IPS-18c (cell line): ENCODE results near the gene RAB25.

Experiments used
- H3K4me3 ChIP-seq: 2 replicates; pipeline ENCODE4 v1.7.0; 2013; ENCODE audit warnings: low read depth, mild to moderate bottlenecking, low read length, moderate library complexity; ENCODE audit not compliant: insufficient read depth
- H3K9me3 ChIP-seq: one replicate; pipeline ENCODE4 v1.6.1; 2013; ENCODE audit warnings: mild to moderate bottlenecking, low read length, moderate library complexity; ENCODE audit not compliant: control insufficient read depth, insufficient read depth

Gene RAB25

GRCh38 chr1:156073110-156073687 lies 12.2 kb downstream of the RAB25 start:
- H3K4me3 ChIP-seq, result peak overlapping the region; percentile 32; the same call in 1 of the 2 replicates

GRCh38 chr1:156073740-156074139 lies 12.8 kb downstream of the RAB25 start:
- no peak overlapping the region for H3K4me3 ChIP-seq
- H3K9me3 ChIP-seq, result no peaks in the 10 kb centered on the region

More at GRCh38 chr1:156073110-156073687, 12.2 kb downstream of the RAB25 start:
- no peaks in the 10 kb centered on the region for H3K9me3 ChIP-seq

- no peaks in the 10 kb centered on the region for H3K9me3 ChIP-seq
- no peak overlapping the region for H3K4me3 ChIP-seq
Measured at GRCh38 chr1:156074661-156075060, 13.7 kb downstream of the RAB25 start.

GRCh38 chr1:156075162-156075561 lies 14.2 kb downstream of the RAB25 start:
- H3K9me3 ChIP-seq, result no peaks in the 10 kb centered on the region
- no peak overlapping the region for H3K4me3 ChIP-seq

DNA sequence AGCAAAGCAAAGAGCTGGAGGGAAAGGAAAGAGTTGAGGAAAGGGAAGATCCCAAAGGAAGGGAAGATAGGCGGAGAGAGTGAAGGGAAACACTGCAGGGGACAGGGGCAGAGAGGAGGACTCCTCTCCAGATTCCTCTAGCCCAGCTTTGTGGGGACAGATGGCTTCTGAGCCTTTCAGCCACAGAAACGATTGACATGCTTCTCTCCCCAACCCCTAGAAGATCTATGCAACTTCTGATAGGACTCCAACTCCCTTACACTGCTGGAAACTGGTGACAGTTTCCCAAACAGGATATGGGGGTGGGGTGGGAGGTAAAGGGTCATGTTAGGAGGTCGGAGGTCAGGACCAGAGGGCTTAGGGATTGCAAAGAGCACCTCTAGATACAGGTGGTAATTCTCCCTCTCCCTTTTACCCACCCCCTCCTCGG lies 14.8 kb downstream of the RAB25 start:
- no peaks in the 10 kb centered on the region for H3K9me3 ChIP-seq
- no peak overlapping the region for H3K4me3 ChIP-seq

GRCh38 chr1:156076609-156077429 lies 15.9 kb downstream of the RAB25 start:
- Histone ChIP-seq H3K4me3 (peak overlapping the region; percentile 32; the same call in 1 of the 2 replicates), H3K9me3 (no peaks in the 10 kb centered on the region)

DNA sequence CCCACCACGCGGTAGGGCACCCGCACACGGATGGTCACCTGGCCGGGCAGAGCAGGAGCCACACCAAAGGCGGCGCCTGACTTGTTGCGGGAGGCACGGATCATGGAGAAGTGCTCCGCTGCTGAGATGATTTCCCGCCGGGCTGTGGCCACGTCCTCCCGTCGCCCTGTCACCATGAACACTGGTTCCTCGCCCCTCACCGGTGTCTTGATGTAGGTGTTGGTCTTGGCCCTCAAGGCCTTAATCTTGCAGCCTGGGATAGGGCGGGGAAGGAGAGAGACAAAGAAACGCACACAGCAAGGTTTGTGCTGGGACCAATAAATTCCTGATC lies 16.4 kb downstream of the RAB25 start:
- peak overlapping the region; percentile 32; the same call in 1 of the 2 replicates for H3K4me3 ChIP-seq

GRCh38 chr1:156078728-156079127 lies 17.8 kb downstream of the RAB25 start:
- Histone ChIP-seq H3K4me3 (peak overlapping the region; percentile 34; the same call in 1 of the 2 replicates), H3K9me3 (peaks cover 4% of the 10 kb centered on the region)

More for the DNA sequence above, 16.4 kb downstream of the RAB25 start:
- no peaks in the 10 kb centered on the region for H3K9me3 ChIP-seq

GRCh38 chr1:156079762-156080161 lies 18.8 kb downstream of the RAB25 start:
- Histone ChIP-seq H3K4me3 (peak overlapping the region; percentile 79), H3K9me3 (peaks cover 4% of the 10 kb centered on the region)

DNA sequence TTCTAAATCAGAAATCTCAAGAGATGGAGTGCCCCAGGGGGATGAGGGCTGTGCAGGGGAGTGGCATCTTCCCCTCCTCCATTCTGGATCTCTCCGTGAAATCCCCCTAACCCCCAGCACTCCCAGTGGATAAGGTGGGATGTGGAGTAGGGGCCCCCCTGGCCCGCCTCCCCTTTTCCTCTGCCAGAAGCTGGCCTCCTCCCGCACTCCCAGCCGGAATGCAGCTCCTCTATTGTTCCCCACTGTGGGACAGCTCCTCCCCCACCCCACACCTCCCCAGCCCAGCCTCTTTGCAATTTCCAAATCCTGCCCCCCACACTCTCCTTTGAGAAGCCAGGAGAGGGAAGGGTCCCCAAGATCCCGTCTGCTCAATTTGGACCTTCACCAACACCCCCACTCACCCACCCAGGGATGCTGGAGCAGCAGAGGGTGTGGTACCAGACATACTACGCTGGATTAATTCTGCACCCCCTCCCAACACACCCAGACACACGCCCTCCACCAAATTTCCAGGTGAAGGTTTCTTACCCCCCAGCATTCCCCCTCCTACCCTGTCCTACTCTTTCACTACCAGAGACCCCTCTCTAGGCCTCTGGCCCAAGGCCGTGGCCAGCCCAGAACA lies 19.4 kb downstream of the RAB25 start:
- Histone ChIP-seq H3K4me3 (peak overlapping the region; percentile 79), H3K9me3 (peaks cover 4% of the 10 kb centered on the region)

DNA sequence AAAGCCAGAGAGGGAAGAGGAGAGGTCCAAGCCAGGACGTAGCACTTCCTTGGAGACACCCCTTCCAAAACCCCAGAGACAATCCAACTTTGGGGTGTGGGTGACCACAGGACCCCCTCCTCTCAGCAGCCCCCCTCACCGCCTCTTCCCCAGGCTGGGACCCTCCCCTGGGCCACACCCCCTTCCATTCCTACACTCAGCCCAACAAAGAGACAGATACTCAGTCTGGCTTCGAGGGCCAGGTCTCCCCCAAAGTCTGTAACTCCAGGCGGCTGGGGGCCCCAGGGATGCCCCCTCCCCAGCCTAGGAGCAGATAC lies 19.9 kb downstream of the RAB25 start:
- Histone ChIP-seq H3K4me3 (peak overlapping the region; percentile 79), H3K9me3 (peaks cover 4% of the 10 kb centered on the region)

DNA sequence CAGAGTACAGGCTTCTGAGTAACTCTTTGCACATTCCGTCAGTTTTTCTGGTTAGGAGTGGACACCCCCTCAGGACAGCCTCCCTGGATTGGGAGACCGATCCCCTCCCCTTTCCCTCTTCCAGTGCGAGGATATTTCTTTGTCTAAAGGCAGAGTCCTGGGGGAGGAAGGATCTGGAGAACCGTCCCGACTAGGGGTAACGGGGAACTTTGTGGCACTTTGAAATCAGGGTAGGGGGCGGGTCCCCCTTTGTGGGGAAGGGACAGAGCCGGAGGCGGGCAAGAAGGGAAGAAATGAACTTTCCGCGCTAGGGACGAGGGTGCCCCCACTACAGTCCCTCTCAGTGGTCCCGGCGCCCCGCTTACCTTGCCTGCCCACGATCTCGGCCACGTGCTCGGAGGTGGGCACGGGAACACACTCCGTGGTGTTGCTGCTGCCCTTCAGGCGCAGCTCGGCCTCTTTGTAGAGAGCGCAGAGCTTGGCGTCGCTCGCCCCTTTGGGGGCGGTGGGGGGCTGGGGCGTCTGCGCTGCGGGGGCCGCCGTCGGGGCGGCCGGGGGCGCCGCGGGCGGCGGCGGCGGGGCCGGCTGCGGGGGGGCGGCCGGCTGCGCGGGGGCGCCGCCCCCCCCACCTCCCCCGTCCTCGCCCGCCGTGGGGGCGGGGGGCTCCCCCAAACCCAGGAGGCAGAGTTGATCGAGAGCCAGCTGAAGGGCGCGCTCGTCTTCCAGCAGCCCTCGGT lies 20.4 kb downstream of the RAB25 start:
- Histone ChIP-seq H3K9me3 (peaks cover 4% of the 10 kb centered on the region), H3K4me3 (peak overlapping the region; percentile 79)

DNA sequence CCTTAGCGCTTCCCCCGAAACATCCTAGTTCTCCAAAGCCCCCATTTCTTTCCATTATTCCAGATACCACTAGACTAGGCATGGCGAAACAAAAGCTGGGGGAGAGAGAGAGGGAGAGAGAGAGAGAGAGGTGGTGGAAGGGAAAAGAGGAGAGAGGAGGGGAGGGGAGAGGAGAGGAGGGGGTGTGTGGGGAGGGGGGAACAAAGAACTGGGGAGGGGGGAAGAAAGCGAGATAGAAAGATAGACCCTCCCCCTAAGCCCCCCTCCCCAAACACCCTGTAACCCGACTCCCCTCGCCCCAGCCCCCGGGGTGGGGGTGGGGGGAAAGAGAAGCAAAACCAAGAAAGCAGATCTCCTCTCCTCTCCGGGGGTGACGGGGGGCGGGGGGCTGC lies 21.0 kb downstream of the RAB25 start:
- peaks cover 4% of the 10 kb centered on the region for H3K9me3 ChIP-seq
- H3K4me3 ChIP-seq, result peak overlapping the region; percentile 89

DNA sequence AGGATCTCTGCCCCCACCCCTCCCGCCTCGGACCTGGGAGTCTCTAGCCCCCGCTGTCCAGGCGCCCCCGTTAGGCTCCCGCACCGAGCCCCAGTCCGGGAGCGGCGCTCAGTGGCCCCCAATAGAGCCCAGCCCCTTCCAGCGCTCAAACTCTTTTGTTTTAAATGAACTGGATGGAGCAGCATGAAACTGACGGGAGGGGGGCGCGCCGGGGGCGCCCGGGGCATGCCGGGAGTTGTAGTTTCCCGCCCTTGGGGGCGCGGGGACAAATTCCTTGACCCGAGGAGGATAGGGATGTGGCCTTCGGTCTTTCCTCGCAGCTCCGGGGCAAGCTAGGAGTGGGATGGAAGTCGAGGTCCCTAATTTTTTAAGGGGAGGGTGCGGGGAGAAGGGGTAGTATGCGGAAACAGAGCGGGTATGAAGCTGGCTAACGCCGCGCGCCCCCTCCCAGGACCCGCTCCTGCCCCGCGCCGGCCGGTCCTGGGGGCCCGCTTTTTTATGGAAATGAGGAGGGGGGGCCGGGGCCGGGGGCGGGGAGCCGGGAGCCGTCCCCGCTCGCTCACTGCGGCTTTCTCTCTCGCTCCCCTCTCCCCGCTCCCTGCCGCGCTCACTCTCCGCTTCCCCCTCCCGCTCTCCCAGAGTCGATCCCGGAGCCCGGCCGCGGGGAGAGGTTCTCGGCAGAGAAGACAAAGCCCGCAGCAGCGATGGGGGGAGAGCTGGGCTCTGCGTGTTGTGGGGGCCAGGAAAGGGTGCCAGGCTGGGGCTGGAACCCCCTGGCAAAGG lies 21.5 kb downstream of the RAB25 start, which contains the start of gene MEX3A:
Gene MEX3A (minus strand): TSS at position 157 of the 783 bp plus-strand sequence. CDS start 467 bp downstream, outside the sequence.
- H3K4me3 ChIP-seq, result peak within 1 kb of the TSS; percentile 89

DNA sequence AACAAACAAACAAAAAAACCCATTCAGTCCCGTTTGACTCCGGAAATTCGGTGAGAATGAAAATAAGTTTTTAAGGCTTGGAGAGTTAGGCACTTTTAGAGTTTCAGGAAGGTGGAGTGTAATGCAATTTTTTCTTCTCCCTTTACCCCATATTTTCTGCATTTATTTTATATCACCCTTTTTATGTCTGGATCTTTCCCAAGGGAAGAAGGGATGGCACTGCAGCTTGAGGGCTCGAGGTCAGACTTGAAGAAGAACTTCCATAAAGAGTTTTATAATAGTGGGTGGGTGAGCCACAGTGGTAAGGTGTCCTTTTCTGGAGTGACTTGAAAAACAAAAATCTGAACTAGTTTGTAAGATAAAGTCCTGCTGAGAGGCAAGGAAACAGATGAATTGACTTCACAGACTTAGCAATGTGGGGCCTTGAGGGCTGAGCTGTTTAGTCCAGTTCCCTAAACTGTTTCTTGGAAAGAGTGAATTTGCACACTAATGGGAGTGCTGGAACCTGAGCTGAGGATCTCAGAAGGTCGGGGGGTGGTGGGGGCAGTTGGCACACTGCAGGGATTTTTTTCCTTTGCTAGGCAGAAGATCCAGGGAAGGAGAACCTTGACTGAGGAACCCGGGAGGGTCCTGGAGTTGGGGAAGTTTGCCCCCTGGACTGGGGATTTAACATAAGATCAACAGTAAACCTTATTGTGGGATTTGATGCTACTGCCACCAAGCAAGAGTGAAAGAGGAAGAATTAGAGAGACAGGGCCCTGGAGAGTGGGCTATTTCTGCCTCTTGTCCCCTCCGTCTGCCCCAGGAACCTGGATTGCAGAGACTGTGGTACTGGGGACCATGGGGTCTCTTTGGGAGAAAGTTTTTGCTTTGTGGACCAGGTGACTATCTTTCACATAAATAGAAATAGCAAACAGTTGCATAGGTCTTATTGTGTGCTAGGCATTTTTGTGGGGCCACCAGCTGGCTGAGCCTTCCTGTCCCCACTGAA lies 23.1 kb downstream of the RAB25 start:
- Histone ChIP-seq H3K4me3 (peak overlapping the region; percentile 89), H3K9me3 (peaks cover 4% of the 10 kb centered on the region)

More for the DNA sequence above, 21.5 kb downstream of the RAB25 start, which contains the start of gene MEX3A:
- peaks cover 4% of the 10 kb centered on the region for H3K9me3 ChIP-seq

DNA sequence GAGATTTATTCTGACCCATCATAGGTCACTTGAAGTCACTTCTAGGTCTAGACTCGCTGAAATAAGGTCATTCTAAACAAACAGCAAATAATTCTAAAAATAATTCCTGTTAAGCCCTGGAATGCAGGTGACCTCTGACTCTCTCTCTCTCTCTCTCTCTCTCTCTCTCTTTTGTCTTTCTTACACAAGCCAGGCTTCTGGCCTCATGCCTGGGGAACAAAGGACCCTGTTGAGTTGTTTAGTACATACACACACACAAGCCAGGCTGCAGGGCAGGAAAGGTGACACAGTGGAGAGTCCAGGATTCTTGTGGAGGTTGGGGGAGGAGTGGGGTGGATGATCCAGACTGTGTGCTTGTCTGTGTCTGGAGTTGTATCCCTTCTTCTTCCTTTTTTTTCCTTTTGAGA lies 25.3 kb downstream of the RAB25 start:
- H3K9me3 ChIP-seq, result peaks cover 4% of the 10 kb centered on the region
- no peak overlapping the region for H3K4me3 ChIP-seq
